Liver (tissue), 9 donors: Measurements from ENCODE around the gene RALY. TPM values are rescaled to one million over a fixed set of nuclear protein-coding genes. Genes with fewer than 3 reads are reported as not detected.

ENCODE experiments used
- DNase-seq: peaks from one replicate; pipeline ENCODE4 v3.0.0-alpha.2; 2017; ENCODE audit warnings: low spot score
- H3K27ac ChIP-seq, 2 donors: one replicate each; pipeline ENCODE4 v1.7.0; 2013; ENCODE audit warnings: inconsistent platforms in 2 of 2, low read length in 2 of 2, control low read depth in 1 of 2, low read depth in 1 of 2, mild to moderate bottlenecking in 1 of 2
- H3K27me3 ChIP-seq, 4 donors: one replicate each; pipeline versions ENCODE4 v1.6.1 to v1.7.0; 2013; ENCODE audit warnings: low read length in 3 of 4, inconsistent platforms in 1 of 4, mild to moderate bottlenecking in 1 of 4, moderate library complexity in 1 of 4; ENCODE audit not compliant: control insufficient read depth in 4 of 4, insufficient read depth in 4 of 4
- H3K36me3 ChIP-seq, 4 donors: one replicate each; pipeline versions ENCODE4 v1.6.1 to v1.7.0; 2013; ENCODE audit warnings: low read length in 3 of 4, mild to moderate bottlenecking in 3 of 4, low read depth in 1 of 4, moderate library complexity in 1 of 4; ENCODE audit not compliant: control insufficient read depth in 4 of 4, insufficient read depth in 3 of 4
- H3K4me1 ChIP-seq, 4 donors: one replicate each; pipeline versions ENCODE4 v1.6.1 to v1.7.0; 2013; ENCODE audit warnings: low read length in 3 of 4, mild to moderate bottlenecking in 3 of 4, moderate library complexity in 1 of 4; ENCODE audit not compliant: control insufficient read depth in 4 of 4, insufficient read depth in 4 of 4
- H3K4me3 ChIP-seq, 3 donors: one replicate each; pipeline versions ENCODE4 v1.6.1 to v1.7.0; 2013; ENCODE audit warnings: low read length in 3 of 3, control low read depth in 1 of 3, low read depth in 1 of 3, mild to moderate bottlenecking in 1 of 3
- H3K9ac ChIP-seq, 2 donors: one replicate each; pipeline ENCODE4 v1.7.0; 2013; ENCODE audit warnings: low read length in 2 of 2, mild to moderate bottlenecking in 2 of 2, moderate library complexity in 2 of 2, control low read depth in 1 of 2, low read depth in 1 of 2
- H3K9me3 ChIP-seq, 4 donors: one replicate each; pipeline versions ENCODE4 v1.6.1 to v1.7.0; 2013; ENCODE audit warnings: low read length in 3 of 4; ENCODE audit not compliant: control insufficient read depth in 4 of 4
- EGR1 ChIP-seq, 2 donors: IDR thresholded peaks; 2 replicates each; pipeline ENCODE4 v1.6.1; 2016 to 2018; ENCODE audit warnings: antibody characterized with exemption in 2 of 2, low read depth in 2 of 2
- FOXA1 ChIP-seq: IDR thresholded peaks from 2 replicates; pipeline ENCODE4 v1.6.1; 2016; ENCODE audit warnings: antibody characterized with exemption
- FOXA2 ChIP-seq: IDR thresholded peaks from 2 replicates; pipeline ENCODE4 v1.6.1; 2016; ENCODE audit warnings: antibody characterized with exemption
- GABPA ChIP-seq, 2 donors: IDR thresholded peaks in 1 of 2; conservative IDR thresholded peaks in 1 of 2; 2 replicates each; pipeline ENCODE4 v1.6.1; 2016; ENCODE audit warnings: antibody characterized with exemption in 2 of 2, mild to moderate bottlenecking in 1 of 2, moderate library complexity in 1 of 2
- HNF4A ChIP-seq, 2 donors: conservative IDR thresholded peaks; 2 replicates each; pipeline ENCODE4 v1.6.1; 2016; ENCODE audit warnings: antibody characterized with exemption in 2 of 2, mild to moderate bottlenecking in 2 of 2
- HNF4G ChIP-seq: IDR thresholded peaks from 2 replicates; pipeline ENCODE4 v1.6.1; 2016; ENCODE audit warnings: antibody characterized with exemption
- JUND ChIP-seq, 2 donors: IDR thresholded peaks; 2 replicates each; pipeline ENCODE4 v1.6.1; 2016; ENCODE audit warnings: antibody characterized with exemption in 2 of 2
- MAX ChIP-seq: IDR thresholded peaks from 2 replicates; pipeline ENCODE4 v1.6.1; 2016; ENCODE audit warnings: antibody characterized with exemption
- NR2F2 ChIP-seq: IDR thresholded peaks from 2 replicates; pipeline ENCODE4 v1.6.1; 2016; ENCODE audit warnings: antibody characterized with exemption
- RAD21 ChIP-seq, 2 donors: IDR thresholded peaks; 2 replicates each; pipeline ENCODE4 v1.6.1; 2016; ENCODE audit warnings: antibody characterized with exemption in 2 of 2, mild to moderate bottlenecking in 2 of 2
- RXRA ChIP-seq, 2 donors: IDR thresholded peaks; 2 replicates each; pipeline ENCODE4 v1.6.1; 2017 to 2018; ENCODE audit warnings: antibody characterized with exemption in 2 of 2, mild to moderate bottlenecking in 1 of 2
- SP1 ChIP-seq: IDR thresholded peaks from 2 replicates; pipeline ENCODE4 v1.6.1; 2018; ENCODE audit warnings: antibody characterized with exemption, mild to moderate bottlenecking
- TAF1 ChIP-seq: conservative IDR thresholded peaks from 2 replicates; pipeline ENCODE4 v1.6.1; 2016; ENCODE audit warnings: antibody characterized with exemption, mild to moderate bottlenecking
- YY1 ChIP-seq: IDR thresholded peaks from 2 replicates; pipeline ENCODE4 v1.6.1; 2016; ENCODE audit warnings: antibody characterized with exemption, mild to moderate bottlenecking
- ZBTB33 ChIP-seq: IDR thresholded peaks from 2 replicates; pipeline ENCODE4 v1.6.1; 2016; ENCODE audit warnings: antibody characterized with exemption
- WGBS: extraction: QIAGEN DNeasy Blood & Tissue Kit; methylation state at CpG from one replicate; pipeline ENCODE4 v1.1.7; 2013; 5-methylcytosine and 5-hydroxymethylcytosine counted together
- polyA plus RNA-seq, 2 donors: library from polyadenylated mRNA; stranded (reverse) in 1 of 2; unstranded in 1 of 2; fragments of 200-250 nt in 1 of 2; fragments of >200 nt in 1 of 2; fragmentation: Nextera tagmentation in 1 of 2; extraction: Ambion mirVana in 1 of 2; gene quantifications; one replicate each; pipeline versions ENCODE4 v1.2.1 to v1.2.3, GENCODE V29; 2013 to 2015
- total RNA-seq, 2 donors: library from RNA; depleted of rRNA; stranded (reverse); fragments of >200 nt; gene quantifications; one replicate each; pipeline ENCODE4 v1.2.3, GENCODE V29; 2014
- TF ChIP-seq, protein P1 (sequence below): fragments of 150-350 bp; IDR thresholded peaks from 2 replicates; pipeline ENCODE4 v1.5.1; 2017; ENCODE audit warnings: improper control_type of control experiment, low read depth, low read length; ENCODE audit not compliant: missing input control
- TF ChIP-seq, protein P2 (sequence below): IDR thresholded peaks from 2 replicates; pipeline ENCODE4 v1.6.1; 2016; ENCODE audit warnings: antibody characterized with exemption, mild to moderate bottlenecking
- TF ChIP-seq, protein P3 (sequence below): IDR thresholded peaks from 2 replicates; pipeline ENCODE4 v1.6.1; 2016; ENCODE audit warnings: antibody characterized with exemption
- donor health status: healthy.
- donor health status: healthy.
- donor health status: healthy.
- donor health status: healthy.
- donor health status: healthy.

RALY gene
- total and polyA plus RNA-seq, 4 donors: 23.1 to 47.4 (median 33.3) TPM

DNA sequence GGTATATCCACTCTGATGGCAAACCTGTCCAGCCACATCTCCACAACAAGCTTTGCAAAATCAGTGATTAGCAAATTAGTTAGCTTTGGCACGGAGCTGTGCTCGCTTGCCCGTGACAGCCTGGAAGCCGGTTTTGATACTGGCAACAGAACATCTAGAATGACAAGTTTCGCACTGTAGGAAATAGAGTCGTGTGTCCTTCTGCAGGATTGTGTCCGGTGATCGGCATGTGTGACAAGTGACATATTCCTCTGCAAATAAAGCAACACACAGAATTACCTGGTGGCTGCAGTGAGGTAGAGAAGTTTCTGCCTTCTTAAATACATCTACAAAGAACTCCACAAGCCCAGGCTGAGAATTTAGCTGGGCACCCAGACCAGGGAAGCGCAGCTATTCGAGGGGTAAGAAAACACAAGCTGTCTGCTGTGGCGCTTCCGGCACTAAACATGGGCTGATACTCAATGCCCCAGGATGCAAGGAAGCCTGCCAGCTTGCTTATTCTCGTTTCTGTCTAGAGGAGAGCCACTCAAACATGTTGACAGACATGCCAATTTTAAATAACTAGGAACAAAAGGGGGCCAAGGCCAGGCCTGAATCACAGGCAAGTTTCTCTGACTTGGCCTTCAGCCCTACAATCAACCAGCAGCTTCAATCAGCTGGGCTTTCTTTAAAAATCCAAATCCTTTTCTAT, 96.1 kb downstream of the RALY start:
- Histone ChIP-seq H3K9me3 (no peaks in the 10 kb centered on the region), H3K36me3 (peaks cover 13 to 64% (median 49%) of the 10 kb centered on the region in 4 donors), H3K27me3 (no peaks in the 10 kb centered on the region), H3K4me3 (no peak overlapping the region), H3K9ac (no peak overlapping the region), H3K4me1 (no peaks in the 10 kb centered on the region), H3K27ac (no peak overlapping the region)
- no peak for DNase-seq
- WGBS: 86% methylated on average over 13 of the region's 13 CpGs
- TF ChIP-seq, protein P1, sequence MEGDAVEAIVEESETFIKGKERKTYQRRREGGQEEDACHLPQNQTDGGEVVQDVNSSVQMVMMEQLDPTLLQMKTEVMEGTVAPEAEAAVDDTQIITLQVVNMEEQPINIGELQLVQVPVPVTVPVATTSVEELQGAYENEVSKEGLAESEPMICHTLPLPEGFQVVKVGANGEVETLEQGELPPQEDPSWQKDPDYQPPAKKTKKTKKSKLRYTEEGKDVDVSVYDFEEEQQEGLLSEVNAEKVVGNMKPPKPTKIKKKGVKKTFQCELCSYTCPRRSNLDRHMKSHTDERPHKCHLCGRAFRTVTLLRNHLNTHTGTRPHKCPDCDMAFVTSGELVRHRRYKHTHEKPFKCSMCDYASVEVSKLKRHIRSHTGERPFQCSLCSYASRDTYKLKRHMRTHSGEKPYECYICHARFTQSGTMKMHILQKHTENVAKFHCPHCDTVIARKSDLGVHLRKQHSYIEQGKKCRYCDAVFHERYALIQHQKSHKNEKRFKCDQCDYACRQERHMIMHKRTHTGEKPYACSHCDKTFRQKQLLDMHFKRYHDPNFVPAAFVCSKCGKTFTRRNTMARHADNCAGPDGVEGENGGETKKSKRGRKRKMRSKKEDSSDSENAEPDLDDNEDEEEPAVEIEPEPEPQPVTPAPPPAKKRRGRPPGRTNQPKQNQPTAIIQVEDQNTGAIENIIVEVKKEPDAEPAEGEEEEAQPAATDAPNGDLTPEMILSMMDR: no peak
- TF ChIP-seq JUND (IDR thresholded peaks at IDR 0.05): no peak
- TF ChIP-seq GABPA (IDR thresholded peaks at IDR 0.05 in 1 of 2, conservative IDR thresholded peaks at IDR 0.05 in 1 of 2): no peak
- no peak for TF ChIP-seq ZBTB33

GRCh38 chr20:34090645-34091044, 96.9 kb downstream of the RALY start:
- Histone ChIP-seq H3K9me3 (no peaks in the 10 kb centered on the region), H3K27ac (no peak overlapping the region), H3K9ac (no peak overlapping the region), H3K4me1 (no peaks in the 10 kb centered on the region), H3K36me3 (peaks cover 14 to 71% (median 56%) of the 10 kb centered on the region in 4 donors), H3K4me3 (no peak overlapping the region), H3K27me3 (no peaks in the 10 kb centered on the region)
- TF ChIP-seq, protein P2, sequence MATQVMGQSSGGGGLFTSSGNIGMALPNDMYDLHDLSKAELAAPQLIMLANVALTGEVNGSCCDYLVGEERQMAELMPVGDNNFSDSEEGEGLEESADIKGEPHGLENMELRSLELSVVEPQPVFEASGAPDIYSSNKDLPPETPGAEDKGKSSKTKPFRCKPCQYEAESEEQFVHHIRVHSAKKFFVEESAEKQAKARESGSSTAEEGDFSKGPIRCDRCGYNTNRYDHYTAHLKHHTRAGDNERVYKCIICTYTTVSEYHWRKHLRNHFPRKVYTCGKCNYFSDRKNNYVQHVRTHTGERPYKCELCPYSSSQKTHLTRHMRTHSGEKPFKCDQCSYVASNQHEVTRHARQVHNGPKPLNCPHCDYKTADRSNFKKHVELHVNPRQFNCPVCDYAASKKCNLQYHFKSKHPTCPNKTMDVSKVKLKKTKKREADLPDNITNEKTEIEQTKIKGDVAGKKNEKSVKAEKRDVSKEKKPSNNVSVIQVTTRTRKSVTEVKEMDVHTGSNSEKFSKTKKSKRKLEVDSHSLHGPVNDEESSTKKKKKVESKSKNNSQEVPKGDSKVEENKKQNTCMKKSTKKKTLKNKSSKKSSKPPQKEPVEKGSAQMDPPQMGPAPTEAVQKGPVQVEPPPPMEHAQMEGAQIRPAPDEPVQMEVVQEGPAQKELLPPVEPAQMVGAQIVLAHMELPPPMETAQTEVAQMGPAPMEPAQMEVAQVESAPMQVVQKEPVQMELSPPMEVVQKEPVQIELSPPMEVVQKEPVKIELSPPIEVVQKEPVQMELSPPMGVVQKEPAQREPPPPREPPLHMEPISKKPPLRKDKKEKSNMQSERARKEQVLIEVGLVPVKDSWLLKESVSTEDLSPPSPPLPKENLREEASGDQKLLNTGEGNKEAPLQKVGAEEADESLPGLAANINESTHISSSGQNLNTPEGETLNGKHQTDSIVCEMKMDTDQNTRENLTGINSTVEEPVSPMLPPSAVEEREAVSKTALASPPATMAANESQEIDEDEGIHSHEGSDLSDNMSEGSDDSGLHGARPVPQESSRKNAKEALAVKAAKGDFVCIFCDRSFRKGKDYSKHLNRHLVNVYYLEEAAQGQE: no peak
- no peak for TF ChIP-seq RXRA (IDR thresholded peaks at IDR 0.05)
- TF ChIP-seq YY1: no peak
- no peak for TF ChIP-seq NR2F2
- no peak for TF ChIP-seq SP1
- TF ChIP-seq, protein P3, sequence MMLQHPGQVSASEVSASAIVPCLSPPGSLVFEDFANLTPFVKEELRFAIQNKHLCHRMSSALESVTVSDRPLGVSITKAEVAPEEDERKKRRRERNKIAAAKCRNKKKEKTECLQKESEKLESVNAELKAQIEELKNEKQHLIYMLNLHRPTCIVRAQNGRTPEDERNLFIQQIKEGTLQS: no peak
- TF ChIP-seq MAX: no peak
- no peak for TF ChIP-seq ZBTB33
- no peak for TF ChIP-seq TAF1
- TF ChIP-seq EGR1 (IDR thresholded peaks at IDR 0.05; ENCODE audit: low read depth in 2 of 2): no peak
- TF ChIP-seq RAD21 (IDR thresholded peaks at IDR 0.05): no peak
- TF ChIP-seq, protein P1: no peak
- TF ChIP-seq HNF4A (conservative IDR thresholded peaks at IDR 0.05): no peak
- TF ChIP-seq GABPA (IDR thresholded peaks at IDR 0.05 in 1 of 2, conservative IDR thresholded peaks at IDR 0.05 in 1 of 2): no peak
- TF ChIP-seq FOXA1: no peak
- no peak for TF ChIP-seq FOXA2
- TF ChIP-seq JUND (IDR thresholded peaks at IDR 0.05): no peak
- TF ChIP-seq HNF4G: no peak
- WGBS: 97% methylated on average over 2 of the region's 2 CpGs
- no peak for DNase-seq
